HG02642 (cell line): ENCODE results near the gene WDR83.
"Not testable (repeated sequence)": the region's sequence is repeated elsewhere in the genome, so short reads cannot be mapped to it uniquely, and the experiment has no call there.

ENCODE experiments used
- ATAC-seq: cut with Tn5 transposase; IDR thresholded peaks from one replicate; pipeline ENCODE4 v1.9.1; 2021; ENCODE audit warnings: mild to moderate bottlenecking; ENCODE audit not compliant: unreplicated experiment, poor library complexity

WDR83 gene

DNA sequence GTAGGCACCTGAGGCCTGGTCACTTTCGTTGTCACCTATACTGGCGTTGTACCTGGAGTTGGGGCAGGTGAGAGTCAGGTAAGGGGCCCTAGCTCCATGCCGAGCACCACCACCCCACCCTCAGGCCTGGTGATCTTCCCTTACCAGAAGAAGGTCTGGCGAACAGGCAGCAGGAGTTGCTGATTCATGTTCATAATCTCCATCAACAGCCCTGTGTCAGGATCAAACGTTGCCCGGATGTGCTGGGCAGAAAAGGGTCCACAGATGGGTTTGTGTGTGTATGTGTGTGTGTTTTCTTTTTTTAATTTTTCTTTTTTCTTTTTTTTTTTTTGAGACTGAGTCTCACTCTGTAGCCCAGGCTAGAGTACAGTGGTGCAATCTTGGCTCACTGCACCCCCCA lies 14.4 kb upstream of the WDR83 start:
- no peak for ATAC-seq

DNA sequence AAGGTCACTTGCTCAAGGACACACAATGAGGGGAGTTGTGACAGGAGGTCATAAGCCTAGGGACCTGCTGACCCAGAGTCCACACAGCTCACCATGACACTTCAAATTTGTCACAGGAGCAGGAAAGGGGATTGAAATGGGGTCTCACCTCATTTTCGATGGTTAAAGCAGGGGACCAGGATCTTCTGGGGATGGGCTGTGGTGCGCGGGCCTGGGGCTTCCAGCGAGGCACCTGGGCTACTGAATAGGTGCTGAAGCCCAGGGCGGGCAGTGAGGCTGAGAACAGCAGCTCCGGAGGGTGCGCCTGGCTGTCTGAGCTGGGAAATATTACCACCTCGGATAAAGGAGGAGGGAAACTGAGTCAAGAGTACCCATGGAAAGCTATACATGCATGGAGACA lies 11.1 kb upstream of the WDR83 start:
- no peak for ATAC-seq

DNA sequence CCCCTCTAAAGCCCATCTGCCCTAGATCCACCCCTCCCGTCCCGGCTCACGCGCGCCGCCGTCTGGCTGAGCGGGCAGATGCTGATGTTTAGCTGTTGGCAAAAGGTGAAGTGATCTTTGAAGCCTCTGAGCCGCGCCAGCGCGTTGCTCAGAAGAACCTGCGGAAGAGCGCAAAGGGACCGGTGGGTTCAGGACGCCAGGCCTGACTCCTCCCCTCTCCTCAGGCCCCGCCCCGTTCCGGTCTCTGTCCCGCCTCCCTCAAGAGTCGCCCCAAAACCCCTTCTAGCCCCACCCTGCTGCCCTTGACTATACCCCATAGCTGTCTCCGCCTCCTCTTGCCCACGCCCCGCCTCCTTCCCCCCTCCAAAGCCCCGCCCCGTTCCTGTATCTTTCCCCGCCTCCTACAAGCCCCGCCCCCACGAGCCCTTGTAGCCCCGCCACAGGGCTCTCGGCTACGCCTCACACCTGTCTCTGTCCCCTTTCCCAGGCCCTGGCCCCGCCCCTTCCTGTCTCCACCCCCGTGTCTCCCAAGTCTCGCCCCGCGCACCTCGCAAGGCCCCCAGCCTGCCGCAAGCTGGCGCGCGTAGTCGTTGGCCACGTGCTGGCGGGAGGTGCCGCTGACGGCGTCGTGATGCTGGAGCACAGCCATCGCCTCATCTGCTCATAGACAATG lies 9.6 kb upstream of the WDR83 start:
- ATAC-seq, result no peak

DNA sequence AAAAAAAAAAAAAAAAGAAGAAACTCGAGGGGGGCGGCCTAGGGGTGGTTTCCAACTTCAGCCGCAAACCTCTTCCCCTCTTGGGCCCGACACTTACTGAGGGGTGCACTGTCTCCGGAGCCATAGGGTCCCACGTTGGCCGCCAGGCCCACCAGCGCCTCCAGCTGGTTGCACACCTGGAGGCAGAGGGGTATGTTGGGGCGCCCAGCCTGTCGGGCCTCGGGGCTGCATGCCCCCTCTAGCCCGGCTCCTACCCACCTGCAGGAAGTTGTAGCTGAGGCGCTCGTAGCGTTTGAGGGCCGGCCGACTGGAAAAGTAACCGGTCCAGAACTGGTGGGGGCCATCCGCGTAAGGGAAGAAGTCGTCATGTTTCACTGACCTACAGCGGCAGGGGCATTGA lies 8.6 kb upstream of the WDR83 start:
- ATAC-seq, result no peak

- ATAC-seq, result no peak
Measured at GRCh38 chr19:12660980-12661379, 5.6 kb upstream of the WDR83 start.

DNA sequence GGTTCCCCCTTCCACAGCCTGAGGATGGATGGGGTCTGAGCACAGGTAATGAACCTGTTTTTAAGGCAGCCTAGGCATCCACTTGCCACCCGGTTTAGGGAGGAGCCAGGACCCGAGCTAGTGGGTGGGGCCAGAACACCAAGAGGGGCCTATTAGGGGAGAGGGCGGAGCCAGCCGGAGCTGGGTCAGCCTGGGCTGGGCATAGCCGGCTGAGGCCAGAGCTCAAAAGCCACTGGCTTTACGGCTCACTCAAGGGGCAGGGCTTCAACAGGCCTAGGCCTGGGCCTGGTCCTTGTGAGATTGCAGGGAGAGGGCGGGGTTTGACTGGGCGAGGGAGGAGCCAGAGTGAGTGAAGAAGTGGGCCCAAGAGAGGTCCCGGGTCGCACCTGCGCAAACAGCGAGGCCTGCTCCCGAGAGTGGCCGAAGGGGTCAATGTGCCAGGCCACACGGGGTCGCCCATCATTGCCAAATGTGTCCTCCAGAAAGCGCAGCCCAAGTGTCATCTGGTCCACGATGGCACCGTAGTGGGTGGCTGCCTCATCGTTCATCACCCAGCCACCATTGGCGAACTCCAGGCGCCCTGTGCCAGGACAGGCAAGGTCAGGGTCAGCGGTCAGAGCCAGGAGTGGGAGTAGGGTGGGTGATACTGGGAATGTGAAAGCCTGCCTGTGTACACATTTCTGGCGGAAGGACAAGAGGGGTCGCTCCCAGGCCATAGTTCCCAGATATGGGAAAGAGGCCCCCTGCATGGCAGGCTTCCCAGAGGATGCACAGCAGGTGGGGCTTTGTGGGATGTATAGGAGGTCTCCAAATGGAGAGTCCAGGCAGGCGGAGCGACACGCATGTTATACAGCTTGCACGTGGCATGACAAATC lies 2.0 kb upstream of the WDR83 start:
- no peak for ATAC-seq

- ATAC-seq, result no peak
Measured at GRCh38 chr19:12665281-12665573, 1.4 kb upstream of the WDR83 start.

- ATAC-seq, result no peak
Measured at GRCh38 chr19:12665671-12666264, 839 bp upstream of the WDR83 start.

- ATAC-seq, result no peak
Measured at GRCh38 chr19:12667731-12668302, 1.2 kb downstream of the WDR83 start.

- ATAC-seq, result no peak
Measured at GRCh38 chr19:12668346-12668745, 1.7 kb downstream of the WDR83 start.

GRCh38 chr19:12668932-12669269 lies 2.3 kb downstream of the WDR83 start:
- ATAC-seq, result no peak

DNA sequence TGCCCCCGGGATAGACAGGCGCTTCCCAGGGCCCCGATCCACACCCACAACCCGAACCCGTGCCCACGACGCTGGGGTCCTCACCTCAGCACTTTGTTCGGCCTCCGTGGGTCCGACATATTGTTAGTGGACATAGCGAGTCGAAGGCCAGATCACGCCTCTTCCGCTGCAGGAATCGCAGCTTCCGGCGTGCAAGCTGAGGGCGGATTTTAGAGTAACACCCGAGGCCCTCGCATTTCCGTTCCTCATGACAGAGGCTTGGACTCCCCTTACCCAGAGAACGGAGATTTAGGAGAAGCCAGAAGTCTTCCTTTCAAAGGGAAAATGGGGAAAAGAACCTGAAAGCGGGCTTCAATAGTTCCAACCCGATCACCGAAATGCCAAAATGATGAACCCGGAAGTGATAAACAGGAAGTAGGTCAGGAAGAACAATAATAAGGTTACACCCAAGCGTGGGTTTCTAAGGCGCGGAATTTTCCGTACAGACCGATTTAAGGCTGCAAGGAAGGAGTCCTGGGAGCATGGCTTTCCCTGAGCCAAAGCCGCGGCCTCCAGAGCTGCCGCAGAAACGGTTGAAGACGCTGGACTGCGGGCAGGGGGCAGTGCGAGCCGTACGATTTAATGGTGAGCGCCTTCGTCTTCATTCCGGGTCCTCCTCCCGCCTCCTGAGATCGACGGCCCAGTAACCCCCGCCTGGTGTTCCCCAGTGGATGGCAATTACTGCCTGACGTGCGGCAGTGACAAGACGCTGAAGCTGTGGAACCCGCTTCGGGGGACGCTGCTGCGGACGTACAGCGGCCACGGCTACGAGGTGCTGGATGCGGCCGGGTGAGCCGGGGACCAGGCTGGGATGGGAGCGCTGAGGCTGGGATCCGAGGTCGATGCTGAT lies 2.9 kb downstream of the WDR83 start:
- no peak for ATAC-seq

DNA sequence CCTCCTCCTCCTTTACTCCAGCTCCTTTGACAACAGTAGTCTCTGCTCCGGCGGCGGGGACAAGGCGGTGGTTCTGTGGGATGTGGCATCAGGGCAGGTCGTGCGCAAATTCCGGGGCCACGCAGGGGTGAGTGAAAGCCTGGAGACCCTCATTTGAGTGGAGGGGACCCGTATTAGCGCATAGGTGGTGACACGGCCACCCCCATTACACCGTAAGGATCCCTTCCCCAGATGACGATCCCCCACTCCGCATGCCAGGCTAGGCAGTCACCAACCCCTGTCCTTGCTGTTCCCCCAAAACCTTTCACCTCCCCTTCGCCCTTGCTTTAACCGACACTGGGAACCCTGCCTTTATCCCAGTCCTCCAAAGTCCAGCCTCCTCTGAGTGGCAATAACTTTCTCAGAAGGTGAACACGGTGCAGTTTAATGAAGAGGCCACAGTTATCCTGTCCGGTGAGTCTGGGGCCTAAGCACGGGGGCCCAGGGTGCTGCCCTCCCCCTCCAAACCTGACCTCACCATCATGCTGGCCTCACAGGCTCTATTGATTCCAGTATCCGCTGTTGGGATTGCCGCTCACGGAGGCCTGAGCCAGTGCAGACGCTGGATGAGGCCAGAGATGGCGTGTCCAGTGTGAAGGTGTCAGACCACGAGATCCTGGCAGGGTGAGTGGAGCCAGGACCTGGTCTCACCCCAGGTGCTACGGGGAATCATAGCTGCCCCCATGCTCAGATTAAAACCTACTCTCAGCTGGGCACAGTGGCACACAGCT lies 3.7 kb downstream of the WDR83 start:
- no peak for ATAC-seq

DNA sequence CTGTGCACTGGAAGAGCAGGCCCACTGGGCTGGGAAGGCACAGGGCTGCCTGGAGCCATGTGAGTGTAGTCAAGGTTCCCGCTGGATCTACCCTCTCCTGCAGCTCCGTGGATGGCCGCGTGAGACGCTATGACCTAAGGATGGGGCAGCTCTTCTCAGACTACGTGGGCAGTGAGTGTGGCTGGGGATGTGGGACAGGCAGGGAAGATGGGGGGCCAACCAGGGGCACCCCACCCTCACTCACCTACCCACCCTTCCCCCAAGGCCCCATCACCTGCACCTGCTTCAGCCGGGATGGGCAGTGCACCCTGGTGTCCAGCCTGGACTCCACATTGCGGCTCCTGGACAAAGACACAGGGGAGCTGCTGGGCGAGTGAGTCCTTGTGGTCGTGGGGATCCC lies 6.1 kb downstream of the WDR83 start:
- no peak for ATAC-seq

- no peak for ATAC-seq
Measured at GRCh38 chr19:12675399-12675798, 8.8 kb downstream of the WDR83 start.

DNA sequence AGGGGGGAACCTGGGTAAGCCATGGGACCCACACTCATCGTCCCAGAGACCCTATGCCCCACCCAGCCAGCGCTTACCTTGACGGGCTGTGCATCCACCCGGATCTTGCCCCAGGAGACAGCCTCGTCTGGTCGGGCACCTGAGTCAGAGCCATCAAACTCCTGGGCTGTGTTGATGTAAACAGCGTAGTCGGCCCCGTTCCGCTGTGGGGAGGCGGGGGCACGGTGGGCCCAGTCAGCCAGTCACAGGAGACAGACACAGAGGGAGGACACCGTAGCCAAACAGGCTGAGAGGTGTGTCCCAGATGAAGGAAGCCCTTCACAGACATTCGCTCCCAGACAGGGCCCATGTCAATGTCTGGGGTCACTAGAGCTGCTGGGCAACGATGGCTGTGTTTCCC lies 9.3 kb downstream of the WDR83 start:
- ATAC-seq, result no peak

GRCh38 chr19:12676384-12676792 lies 9.8 kb downstream of the WDR83 start:
- no peak for ATAC-seq

- no peak for ATAC-seq
Measured at GRCh38 chr19:12676928-12677327, 10.3 kb downstream of the WDR83 start.

DNA sequence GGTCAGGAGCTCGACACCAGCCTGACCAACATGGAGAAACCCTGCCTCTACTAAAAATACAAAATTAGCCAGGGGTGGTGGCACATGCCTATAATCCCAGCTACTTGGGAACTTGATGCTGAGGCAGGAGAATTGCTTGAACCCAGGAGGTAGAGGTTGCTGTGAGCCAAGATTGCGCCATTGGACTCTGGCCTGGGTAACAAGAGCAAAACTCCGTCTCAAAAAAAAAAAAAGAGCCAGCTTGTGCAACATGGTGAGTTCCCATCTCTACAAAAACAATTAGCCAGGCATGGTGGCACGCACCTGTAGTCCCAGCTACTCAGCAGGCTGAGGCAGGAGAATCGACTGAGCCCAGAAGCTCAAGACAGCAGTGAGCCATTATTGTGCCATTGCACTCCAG lies 11.4 kb downstream of the WDR83 start:
- not testable (repeated sequence) for ATAC-seq

GRCh38 chr19:12680034-12680433 lies 13.4 kb downstream of the WDR83 start:
- ATAC-seq, result no peak
